Spleen (tissue), 11 donors: ENCODE data around the gene LDLRAP1. TPM values are rescaled to one million over a fixed set of nuclear protein-coding genes. Genes with fewer than 3 reads are reported as not detected.
A peak's percentile ranks its signal among the peaks of the same experiment; 100 is the strongest.

Source experiments
- DNase-seq: peaks from one replicate; pipeline ENCODE4 v3.0.0-alpha.2; 2020
- H3K27ac ChIP-seq, 8 donors: fragments of 200-600 bp; sonication (generic) in 7 of 8; 1 replicate in 4 of 8; 2 replicates in 4 of 8; pipeline versions ENCODE4 v1.5.0 to v1.8.0; 2016 to 2021; ENCODE audit warnings: inconsistent platforms in 4 of 8, mild to moderate bottlenecking in 4 of 8, moderate library complexity in 1 of 8
- H3K27me3 ChIP-seq, 7 donors: fragments of 200-600 bp; sonication (generic) in 6 of 7; replicated peaks in 1 of 7; 1 replicate in 4 of 7; 2 replicates in 3 of 7; pipeline versions ENCODE4 v1.5.0 to v1.8.0; 2016 to 2021; ENCODE audit warnings: inconsistent platforms in 3 of 7, mild to moderate bottlenecking in 1 of 7
- H3K36me3 ChIP-seq, 6 donors: fragments of 200-600 bp; sonication (generic) in 5 of 6; 1 replicate in 4 of 6; 2 replicates in 2 of 6; pipeline versions ENCODE4 v1.5.0 to v1.8.0; 2016 to 2021; ENCODE audit warnings: inconsistent platforms in 2 of 6
- H3K4me1 ChIP-seq, 6 donors: fragments of 200-600 bp; sonication (generic) in 5 of 6; 1 replicate in 3 of 6; 2 replicates in 3 of 6; pipeline versions ENCODE4 v1.5.0 to v1.8.0; 2016 to 2021; ENCODE audit warnings: inconsistent platforms in 3 of 6
- H3K4me3 ChIP-seq, 8 donors: fragments of 200-600 bp; sonication (generic) in 7 of 8; 1 replicate in 4 of 8; 2 replicates in 4 of 8; pipeline versions ENCODE4 v1.5.0 to v1.8.0; 2016 to 2021; ENCODE audit warnings: inconsistent platforms in 4 of 8, mild to moderate bottlenecking in 4 of 8, moderate library complexity in 2 of 8
- H3K9me3 ChIP-seq, 8 donors: fragments of 200-600 bp; sonication (generic) in 7 of 8; 1 replicate in 4 of 8; 2 replicates in 4 of 8; pipeline versions ENCODE4 v1.5.0 to v1.8.0; 2016 to 2021; ENCODE audit warnings: inconsistent platforms in 4 of 8
- POLR2A ChIP-seq, 3 donors: fragments of 450-650 bp; IDR thresholded peaks; one replicate each; pipeline ENCODE4 v1.5.1; 2017; ENCODE audit warnings: antibody characterized with exemption in 3 of 3, mild to moderate bottlenecking in 1 of 3
- POLR2AphosphoS5 ChIP-seq, 3 donors: sonication (generic); formaldehyde crosslinking; IDR thresholded peaks; one replicate each; pipeline ENCODE4 v1.5.1; 2017; ENCODE audit warnings: antibody characterized with exemption in 3 of 3
- WGBS, 5 donors: extraction: QIAGEN DNeasy Blood & Tissue Kit in 3 of 5; methylation state at CpG; one replicate each; pipeline versions ENCODE4 v1.1.5 to v1.1.7; 2013 to 2018; 5-methylcytosine and 5-hydroxymethylcytosine counted together
- intact Hi-C: fragments of 100-400 bp; cut with DNase I; formaldehyde crosslinking; loops from one replicate; pipeline ENCODE4 v1.15.0; 2023; ENCODE audit warnings: low total_unique reads
- polyA plus RNA-seq, 3 donors: library from polyadenylated mRNA; stranded (reverse); fragments of 200-250 nt; gene quantifications; one replicate each; pipeline ENCODE4 v1.2.1, GENCODE V29; 2013
- total RNA-seq, 7 donors: library from RNA; depleted of rRNA in 3 of 7; stranded (reverse); fragments of >200 nt in 3 of 7; fragmentation: NEBNext Ultra II Directional in 4 of 7; extraction: Animal tissue kit (Norgen Biotek cat#: 25700) in 4 of 7; gene quantifications; one replicate each; pipeline versions ENCODE4 v1.1.0 to v1.2.1, GENCODE V29; 2016 to 2021
- TF ChIP-seq, protein P1 (sequence below), 11 experiments: fragments of 200-600 bp in 7 of 11; fragments of 450-650 bp in 4 of 11; sonication (generic) in 4 of 11; IDR thresholded peaks in 8 of 11; conservative IDR thresholded peaks in 3 of 11; 1 replicate in 7 of 11; 2 replicates in 4 of 11; pipeline versions ENCODE4 v1.4.0 to v1.8.0; 2016 to 2021; ENCODE audit warnings: antibody characterized with exemption in 11 of 11, inconsistent platforms in 4 of 11, mild to moderate bottlenecking in 1 of 11
- donor health status: healthy with polysubstance abuse.
- donor health status: DM: no; HTN: no; CAD: no; lungs with moderate emphysema.
- donor health status: DM: no; HTN: no; CAD: no.
- donor health status: Bipolar disorder and iron deficiency.
- donor health status: healthy.
- donor health status: DM: no; HTN: no; CAD: no.
- donor health status: DM: yes; HTN: yes; CAD: no.

LDLRAP1 gene
- total and polyA plus RNA-seq, 10 donors: 21.7 to 105 (median 72.4) TPM

DNA sequence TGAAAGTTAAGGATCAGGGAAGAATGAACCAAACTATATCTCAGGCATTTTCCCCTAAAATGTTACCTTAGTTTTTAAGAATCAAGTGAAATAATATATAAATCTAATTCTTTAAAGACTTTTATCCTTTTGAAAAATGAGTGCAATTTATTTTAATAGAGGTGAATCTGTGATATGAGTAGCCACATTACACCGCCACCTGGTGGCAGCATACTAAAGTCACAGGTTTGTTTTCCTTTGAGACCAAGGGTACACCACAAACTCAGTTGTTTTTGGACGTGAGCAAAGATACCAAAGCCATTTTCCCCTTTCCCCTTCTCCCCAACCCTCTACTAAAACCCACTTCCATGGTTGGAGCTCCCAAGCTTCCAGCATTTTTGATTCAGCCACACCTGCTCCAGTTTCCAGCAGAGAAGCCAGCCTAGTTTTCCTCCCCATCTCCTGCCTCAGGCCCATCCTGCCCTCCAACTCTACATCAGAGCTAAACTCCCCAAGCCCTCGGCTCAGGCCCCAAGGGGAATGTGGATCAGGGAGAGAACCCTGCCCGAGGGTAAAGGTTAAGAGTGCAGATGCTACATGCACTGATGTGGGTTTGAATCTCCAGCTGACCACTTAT lies 22.9 kb upstream of the LDLRAP1 start:
- intact Hi-C loops: loop anchor here (10.0 kb wide), 1 partner anchor 284 kb away; the partner anchor contains the start of gene SELENON
- no peaks in the 10 kb centered on the region for H3K36me3 ChIP-seq
- peak; percentile 83 for DNase-seq
- TF ChIP-seq POLR2AphosphoS5 (IDR thresholded peaks at IDR 0.05) (no peak), POLR2A (IDR thresholded peaks at IDR 0.05) (no peak)
- TF ChIP-seq, protein P1, sequence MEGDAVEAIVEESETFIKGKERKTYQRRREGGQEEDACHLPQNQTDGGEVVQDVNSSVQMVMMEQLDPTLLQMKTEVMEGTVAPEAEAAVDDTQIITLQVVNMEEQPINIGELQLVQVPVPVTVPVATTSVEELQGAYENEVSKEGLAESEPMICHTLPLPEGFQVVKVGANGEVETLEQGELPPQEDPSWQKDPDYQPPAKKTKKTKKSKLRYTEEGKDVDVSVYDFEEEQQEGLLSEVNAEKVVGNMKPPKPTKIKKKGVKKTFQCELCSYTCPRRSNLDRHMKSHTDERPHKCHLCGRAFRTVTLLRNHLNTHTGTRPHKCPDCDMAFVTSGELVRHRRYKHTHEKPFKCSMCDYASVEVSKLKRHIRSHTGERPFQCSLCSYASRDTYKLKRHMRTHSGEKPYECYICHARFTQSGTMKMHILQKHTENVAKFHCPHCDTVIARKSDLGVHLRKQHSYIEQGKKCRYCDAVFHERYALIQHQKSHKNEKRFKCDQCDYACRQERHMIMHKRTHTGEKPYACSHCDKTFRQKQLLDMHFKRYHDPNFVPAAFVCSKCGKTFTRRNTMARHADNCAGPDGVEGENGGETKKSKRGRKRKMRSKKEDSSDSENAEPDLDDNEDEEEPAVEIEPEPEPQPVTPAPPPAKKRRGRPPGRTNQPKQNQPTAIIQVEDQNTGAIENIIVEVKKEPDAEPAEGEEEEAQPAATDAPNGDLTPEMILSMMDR (IDR thresholded peaks at IDR 0.05 in 8 of 11, conservative IDR thresholded peaks at IDR 0.05 in 3 of 11): peak; percentile 70 to 86 (median 75)
- 15 to 25% (median 20%) methylated on average over 4 of the region's 4 CpGs for WGBS, 5 donors
- no peaks in the 10 kb centered on the region for H3K27me3 ChIP-seq
- peak overlapping the region in 3 of 8 donors; percentile 46 to 62 (median 55) for H3K27ac ChIP-seq
- H3K4me3 ChIP-seq: no peak overlapping the region
- H3K9me3 ChIP-seq: peaks cover 0 to 5% (median 0%) of the 10 kb centered on the region in 8 donors
- H3K4me1 ChIP-seq: peaks cover 0 to 12% (median 3%) of the 10 kb centered on the region in 6 donors

DNA sequence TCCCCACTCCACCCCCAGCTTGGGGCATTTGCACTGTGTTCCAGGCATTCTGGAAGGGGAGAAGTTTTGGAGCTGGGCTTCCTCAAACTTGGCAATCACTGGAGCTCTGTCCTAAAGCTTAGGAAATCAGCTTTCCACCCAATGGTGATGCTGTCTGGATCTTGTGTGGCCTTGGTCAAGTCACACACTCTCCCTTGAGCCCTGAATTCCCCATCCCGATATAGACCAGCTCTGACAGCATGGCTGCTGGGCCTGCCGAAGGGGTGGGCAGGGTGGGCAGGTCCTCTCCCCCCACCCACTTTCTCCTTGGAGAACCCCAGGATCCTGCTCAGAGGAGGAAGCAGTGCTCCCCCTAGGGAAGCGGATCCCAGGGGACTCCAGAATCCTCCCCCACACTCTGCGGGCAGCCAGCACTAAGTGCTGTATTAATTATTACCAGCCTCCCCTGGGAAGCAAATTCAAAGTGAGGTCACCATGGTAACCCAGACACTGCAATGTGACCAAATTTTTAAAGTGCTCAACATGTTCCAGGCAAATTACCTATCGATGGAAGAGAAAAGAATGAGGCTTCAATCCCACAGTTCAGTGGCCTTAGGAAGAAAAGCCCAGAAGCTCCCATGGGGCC lies 21.3 kb upstream of the LDLRAP1 start:
- Histone ChIP-seq H3K36me3 (no peaks in the 10 kb centered on the region), H3K4me1 (peaks cover 0 to 12% (median 3%) of the 10 kb centered on the region in 6 donors), H3K27me3 (no peaks in the 10 kb centered on the region), H3K4me3 (no peak overlapping the region), H3K9me3 (peaks cover 0 to 5% (median 0%) of the 10 kb centered on the region in 8 donors), H3K27ac (peak overlapping the region in 5 of 8 donors; percentile 43 to 62 (median 54))
- TF ChIP-seq, protein P1 (IDR thresholded peaks at IDR 0.05 in 8 of 11, conservative IDR thresholded peaks at IDR 0.05 in 3 of 11): no peak
- TF ChIP-seq POLR2AphosphoS5 (IDR thresholded peaks at IDR 0.05) (no peak), POLR2A (IDR thresholded peaks at IDR 0.05) (no peak)
- peak; percentile 57 for DNase-seq
- 66 to 81% (median 70%) methylated on average over 5 of the region's 5 CpGs for WGBS, 5 donors
- intact Hi-C loops: loop anchor here (10.0 kb wide), 1 partner anchor 283 kb away; the partner anchor contains the start of gene SELENON

DNA sequence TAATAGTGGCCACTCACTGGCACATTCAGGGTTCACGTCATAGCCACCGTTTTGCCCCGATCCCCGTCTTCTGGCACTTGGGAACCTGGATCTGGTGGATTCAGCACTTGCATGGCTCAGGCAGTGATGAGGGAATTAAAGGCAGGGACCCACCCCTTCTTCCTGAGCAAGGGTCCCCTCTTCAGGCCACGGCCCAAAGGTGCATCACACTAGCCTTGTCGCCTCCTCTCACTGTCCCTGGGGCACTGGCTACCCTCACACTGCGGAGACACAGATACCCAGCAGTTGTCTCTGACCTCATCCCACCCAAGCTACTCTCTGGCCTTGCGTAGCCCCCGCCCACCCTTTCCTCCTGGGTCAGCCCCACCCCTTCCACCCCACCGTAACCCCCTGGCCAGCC lies 19.9 kb upstream of the LDLRAP1 start:
- DNase-seq: no peak
- H3K27ac ChIP-seq: no peak overlapping the region
- no peaks in the 10 kb centered on the region for H3K36me3 ChIP-seq
- H3K27me3 ChIP-seq: no peaks in the 10 kb centered on the region
- peaks cover 0 to 12% (median 3%) of the 10 kb centered on the region in 6 donors for H3K4me1 ChIP-seq
- intact Hi-C loops: loop anchor here (10.0 kb wide), 1 partner anchor 281 kb away; the partner anchor contains the start of gene SELENON
- H3K4me3 ChIP-seq: no peak overlapping the region
- H3K9me3 ChIP-seq: peaks cover 0 to 5% (median 0%) of the 10 kb centered on the region in 8 donors
- 75 to 94% (median 86%) methylated on average over 8 to 10 of the region's 10 CpGs for WGBS, 5 donors
- TF ChIP-seq, protein P1 (IDR thresholded peaks at IDR 0.05 in 8 of 11, conservative IDR thresholded peaks at IDR 0.05 in 3 of 11): no peak
- TF ChIP-seq POLR2A (IDR thresholded peaks at IDR 0.05) (no peak), POLR2AphosphoS5 (IDR thresholded peaks at IDR 0.05) (no peak)
